Common myeloid progenitor, CD34-positive (primary cell): Measurements from ENCODE around the gene LRRTM2.

ENCODE experiments used
- CTCF ChIA-PET: fragments of 350-600 bp; sonication (Branson Sonifier 250); formaldehyde crosslinking; loops from one replicate; lab custom pipeline; 2021; ENCODE audit warnings: antibody characterized with exemption; lab: Charles Lee
- POLR2A ChIA-PET: fragments of 350-600 bp; sonication (Branson Sonifier 250); formaldehyde crosslinking; loops from one replicate; lab custom pipeline; 2021; ENCODE audit warnings: antibody characterized with exemption; lab: Charles Lee
- DNase-seq, 3 donors: peaks; one replicate each; pipeline versions ENCODE4 v3.0.0 to v3.0.0-alpha.2; 2013
- H3K27ac ChIP-seq, 2 experiments: 1 replicate in 1 of 2; 2 replicates in 1 of 2; pipeline ENCODE4 v1.7.0; 2013; ENCODE audit warnings: inconsistent platforms in 2 of 2, low read length in 2 of 2, mild to moderate bottlenecking in 2 of 2, low read depth in 1 of 2, moderate library complexity in 1 of 2; ENCODE audit not compliant: severe bottlenecking in 2 of 2, insufficient read depth in 1 of 2, poor library complexity in 1 of 2
- H3K27me3 ChIP-seq, 5 experiments: replicated peaks in 2 of 5; 1 replicate in 3 of 5; 2 replicates in 2 of 5; pipeline versions ENCODE4 v1.6.1 to v1.7.0; 2013; ENCODE audit warnings: low read length in 4 of 5, mild to moderate bottlenecking in 2 of 5, moderate library complexity in 2 of 5, inconsistent platforms in 1 of 5; ENCODE audit not compliant: insufficient read depth in 5 of 5, control insufficient read depth in 4 of 5
- H3K36me3 ChIP-seq, 4 experiments: 1 replicate in 2 of 4; 2 replicates in 2 of 4; pipeline versions ENCODE4 v1.6.1 to v1.7.0; 2013; ENCODE audit warnings: low read length in 3 of 4, control low read depth in 1 of 4, mild to moderate bottlenecking in 1 of 4; ENCODE audit not compliant: control insufficient read depth in 4 of 4, insufficient read depth in 4 of 4
- H3K4me1 ChIP-seq, 4 experiments: 1 replicate in 3 of 4; 2 replicates in 1 of 4; pipeline versions ENCODE4 v1.6.1 to v1.7.1; 2013; ENCODE audit warnings: low read length in 3 of 4, mild to moderate bottlenecking in 3 of 4, control low read depth in 1 of 4, inconsistent platforms in 1 of 4, moderate library complexity in 1 of 4; ENCODE audit not compliant: control insufficient read depth in 4 of 4, insufficient read depth in 4 of 4; ENCODE audit errors: control extremely low read depth in 1 of 4
- H3K4me3 ChIP-seq, 7 experiments: 1 replicate in 4 of 7; 2 replicates in 3 of 7; pipeline versions ENCODE4 v1.5.1 to v1.7.0; 2013; ENCODE audit warnings: mild to moderate bottlenecking in 7 of 7, low read length in 6 of 7, moderate library complexity in 6 of 7, inconsistent platforms in 2 of 7, low read depth in 2 of 7, control low read depth in 1 of 7; ENCODE audit not compliant: insufficient read depth in 4 of 7, control insufficient read depth in 1 of 7; ENCODE audit errors: extremely low read depth in 1 of 7
- H3K9me3 ChIP-seq, 5 experiments: 1 replicate in 4 of 5; 2 replicates in 1 of 5; pipeline versions ENCODE4 v1.6.1 to v1.7.1; 2013; ENCODE audit warnings: low read length in 4 of 5, mild to moderate bottlenecking in 2 of 5, inconsistent platforms in 1 of 5, low read depth in 1 of 5, moderate library complexity in 1 of 5; ENCODE audit not compliant: control insufficient read depth in 4 of 5, insufficient read depth in 2 of 5; ENCODE audit errors: control extremely low read depth in 1 of 5
- WGBS: methylation state at CpG from one replicate; pipeline ENCODE4 v1.1.5; 2013; ENCODE audit not compliant: insufficient coverage; 5-methylcytosine and 5-hydroxymethylcytosine counted together

The LRRTM2 gene

GRCh38 chr5:138820695-138821094 is 54.4 kb downstream of the LRRTM2 start:
- Histone ChIP-seq H3K27ac (no peak overlapping the region), H3K9me3 (no peaks in the 10 kb centered on the region), H3K27me3 (no peaks in the 10 kb centered on the region), H3K4me3 (no peak overlapping the region), H3K4me1 (peaks cover 0 to 4% (median 0%) of the 10 kb centered on the region in 4 experiments), H3K36me3 (peaks cover 0 to 20% (median 7%) of the 10 kb centered on the region in 4 experiments)
- DNase-seq, result no peak
- CTCF ChIA-PET, result interaction anchor here (0.6 to 0.9 kb wide), 3 partner anchors 13 to 187 kb away, joined by 3 read pairs; no protein-coding TSS in a partner anchor
- 100% methylated on average over 1 of the region's 3 CpGs for WGBS
- POLR2A ChIA-PET, result no interaction called here

- H3K36me3 ChIP-seq, result peaks cover 0 to 26% (median 6%) of the 10 kb centered on the region in 4 experiments
- H3K9me3 ChIP-seq, result no peaks in the 10 kb centered on the region
- no peak for DNase-seq
- WGBS, result 97% methylated on average over 4 of the region's 4 CpGs
- H3K4me1 ChIP-seq, result no peaks in the 10 kb centered on the region
- no peaks in the 10 kb centered on the region for H3K27me3 ChIP-seq
- H3K4me3 ChIP-seq, result no peak overlapping the region
- ChIA-PET CTCF (interaction anchor here (1.2 kb wide), 1 partner anchor 29 kb away, joined by 3 read pairs; no protein-coding TSS in a partner anchor), POLR2A (no interaction called here)
- no peak overlapping the region for H3K27ac ChIP-seq
Observed at GRCh38 chr5:138819081-138819480, 56.1 kb downstream of the LRRTM2 start.
